Keratinocyte (primary cell): Measurements from ENCODE around the gene MYOZ3.

Source experiments
- CTCF ChIP-seq, 3 experiments: IDR thresholded peaks in 1 of 3; conservative IDR thresholded peaks in 1 of 3; optimal IDR thresholded peaks in 1 of 3; 2 replicates in 2 of 3; 3 replicates in 1 of 3; pipeline versions ENCODE3 to v1.5.1; 2011; ENCODE audit warnings: low read length in 3 of 3, mild to moderate bottlenecking in 3 of 3, moderate library complexity in 2 of 3, control low read depth in 1 of 3, inconsistent platforms in 1 of 3; ENCODE audit not compliant: insufficient read depth in 2 of 3; ENCODE audit errors: extremely low read depth in 1 of 3
- EZH2 ChIP-seq: IDR thresholded peaks from one replicate; pipeline ENCODE4 v1.6.1; 2012; ENCODE audit warnings: inconsistent platforms, mild to moderate bottlenecking, low read length, moderate library complexity

DNA sequence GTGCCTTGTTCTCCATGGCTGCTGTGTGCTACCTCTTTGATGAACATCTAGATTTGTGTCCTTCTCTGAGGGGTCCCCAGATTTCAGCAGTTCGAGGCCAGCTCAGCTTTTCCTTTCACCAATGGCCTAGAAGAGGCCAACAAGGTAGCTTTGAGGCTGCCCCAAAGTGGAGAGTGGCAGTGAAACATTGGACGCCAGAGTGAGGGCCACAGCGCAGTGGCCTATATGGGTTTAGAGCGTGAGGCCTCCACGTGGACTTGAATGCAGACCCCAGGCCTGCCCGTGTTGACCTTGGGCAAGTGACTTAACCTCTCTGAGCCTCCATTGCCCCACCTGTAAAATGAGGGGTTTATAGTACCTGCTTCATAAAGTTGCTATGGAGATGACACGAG is 11.8 kb downstream of the MYOZ3 start:
- no peak for TF ChIP-seq CTCF (optimal IDR thresholded peaks at IDR 0.05 in 1 of 3, IDR thresholded peaks at IDR 0.05 in 1 of 3, conservative IDR thresholded peaks at IDR 0.05 in 1 of 3; ENCODE audit: extremely low read depth in 1 of 3, insufficient read depth in 2 of 3, low read length in 3 of 3)
- no peak for TF ChIP-seq EZH2
